Stomach smooth muscle (tissue), 2 donors: ENCODE measurements around the gene LRRC4C.

Experiments
- H3K27ac ChIP-seq: one replicate; pipeline ENCODE4 v1.7.0; 2013; ENCODE audit warnings: mild to moderate bottlenecking, low read length, inconsistent platforms
- H3K27me3 ChIP-seq, 2 donors: one replicate each; pipeline ENCODE4 v1.7.0; 2013; ENCODE audit warnings: low read length in 2 of 2; ENCODE audit not compliant: insufficient read depth in 2 of 2, control insufficient read depth in 1 of 2
- H3K36me3 ChIP-seq, 2 donors: one replicate each; pipeline ENCODE4 v1.7.0; 2013; ENCODE audit warnings: low read length in 2 of 2; ENCODE audit not compliant: control insufficient read depth in 2 of 2, insufficient read depth in 2 of 2
- H3K4me1 ChIP-seq: one replicate; pipeline ENCODE4 v1.7.0; 2013; ENCODE audit warnings: low read length; ENCODE audit not compliant: control insufficient read depth, insufficient read depth
- H3K4me3 ChIP-seq, 2 donors: one replicate each; pipeline ENCODE4 v1.7.0; 2013; ENCODE audit warnings: low read length in 2 of 2
- H3K9ac ChIP-seq, 2 donors: one replicate each; pipeline ENCODE4 v1.7.0; 2013; ENCODE audit warnings: low read length in 2 of 2, mild to moderate bottlenecking in 1 of 2
- H3K9me3 ChIP-seq, 2 donors: one replicate each; pipeline ENCODE4 v1.7.0; 2013; ENCODE audit warnings: low read length in 2 of 2; ENCODE audit not compliant: control insufficient read depth in 2 of 2
- donor health status: healthy.
- donor health status: Pancreatic carcinoma.

LRRC4C gene

GRCh38 chr11:40513281-40513680 is 946.2 kb downstream of the LRRC4C start:
- Histone ChIP-seq H3K4me3 (no peak overlapping the region), H3K27ac (no peak overlapping the region), H3K36me3 (no peaks in the 10 kb centered on the region), H3K27me3 (no peaks in the 10 kb centered on the region), H3K4me1 (no peaks in the 10 kb centered on the region), H3K9ac (no peak overlapping the region), H3K9me3 (no peaks in the 10 kb centered on the region)

- H3K4me3 ChIP-seq = no peak overlapping the region
- no peaks in the 10 kb centered on the region for H3K4me1 ChIP-seq
- H3K9me3 ChIP-seq = no peaks in the 10 kb centered on the region
- no peak overlapping the region for H3K9ac ChIP-seq
- H3K27ac ChIP-seq = no peak overlapping the region
- H3K36me3 ChIP-seq = no peaks in the 10 kb centered on the region
- H3K27me3 ChIP-seq = no peaks in the 10 kb centered on the region
Observed at GRCh38 chr11:40508303-40508702, 951.1 kb downstream of the LRRC4C start.

GRCh38 chr11:40506226-40506625 is 953.2 kb downstream of the LRRC4C start:
- Histone ChIP-seq H3K4me1 (no peaks in the 10 kb centered on the region), H3K36me3 (no peaks in the 10 kb centered on the region), H3K9ac (no peak overlapping the region), H3K4me3 (no peak overlapping the region), H3K27me3 (no peaks in the 10 kb centered on the region), H3K27ac (no peak overlapping the region), H3K9me3 (no peaks in the 10 kb centered on the region)

- H3K27me3 ChIP-seq = no peaks in the 10 kb centered on the region
- H3K4me1 ChIP-seq = no peaks in the 10 kb centered on the region
- no peak overlapping the region for H3K4me3 ChIP-seq
- no peak overlapping the region for H3K9ac ChIP-seq
- H3K36me3 ChIP-seq = no peaks in the 10 kb centered on the region
- H3K27ac ChIP-seq = no peak overlapping the region
- no peaks in the 10 kb centered on the region for H3K9me3 ChIP-seq
Observed at GRCh38 chr11:40491341-40491740, 968.1 kb downstream of the LRRC4C start.

- Histone ChIP-seq H3K4me3 (no peak overlapping the region), H3K9me3 (no peaks in the 10 kb centered on the region), H3K4me1 (no peaks in the 10 kb centered on the region), H3K27ac (no peak overlapping the region), H3K27me3 (no peaks in the 10 kb centered on the region), H3K9ac (no peak overlapping the region), H3K36me3 (no peaks in the 10 kb centered on the region)
Observed at GRCh38 chr11:40467771-40468170, 991.7 kb downstream of the LRRC4C start.

- H3K27ac ChIP-seq = no peak overlapping the region
- no peak overlapping the region for H3K9ac ChIP-seq
- H3K27me3 ChIP-seq = no peaks in the 10 kb centered on the region
- no peaks in the 10 kb centered on the region for H3K4me1 ChIP-seq
- no peaks in the 10 kb centered on the region for H3K36me3 ChIP-seq
- H3K4me3 ChIP-seq = no peak overlapping the region
- H3K9me3 ChIP-seq = peaks cover 0 to 3% of the 10 kb centered on the region in 2 donors
Observed at GRCh38 chr11:40445391-40445790, 1014.1 kb downstream of the LRRC4C start.

GRCh38 chr11:40444151-40444550 is 1015.3 kb downstream of the LRRC4C start:
- no peak overlapping the region for H3K9ac ChIP-seq
- H3K4me1 ChIP-seq = no peaks in the 10 kb centered on the region
- H3K27ac ChIP-seq = no peak overlapping the region
- H3K27me3 ChIP-seq = no peaks in the 10 kb centered on the region
- H3K36me3 ChIP-seq = no peaks in the 10 kb centered on the region
- peaks cover 0 to 3% of the 10 kb centered on the region in 2 donors for H3K9me3 ChIP-seq
- no peak overlapping the region for H3K4me3 ChIP-seq

- Histone ChIP-seq H3K4me3 (no peak overlapping the region), H3K9ac (no peak overlapping the region), H3K9me3 (no peaks in the 10 kb centered on the region), H3K36me3 (no peaks in the 10 kb centered on the region), H3K4me1 (no peaks in the 10 kb centered on the region), H3K27ac (no peak overlapping the region), H3K27me3 (no peaks in the 10 kb centered on the region)
Observed at GRCh38 chr11:40435344-40435743, 1024.1 kb downstream of the LRRC4C start.

GRCh38 chr11:40434926-40435325 is 1024.5 kb downstream of the LRRC4C start:
- H3K27ac ChIP-seq = no peak overlapping the region
- no peaks in the 10 kb centered on the region for H3K27me3 ChIP-seq
- H3K4me3 ChIP-seq = no peak overlapping the region
- H3K4me1 ChIP-seq = no peaks in the 10 kb centered on the region
- no peak overlapping the region for H3K9ac ChIP-seq
- H3K9me3 ChIP-seq = no peaks in the 10 kb centered on the region
- no peaks in the 10 kb centered on the region for H3K36me3 ChIP-seq

GRCh38 chr11:40432358-40432757 is 1027.1 kb downstream of the LRRC4C start:
- Histone ChIP-seq H3K27ac (no peak overlapping the region), H3K36me3 (no peaks in the 10 kb centered on the region), H3K4me1 (no peaks in the 10 kb centered on the region), H3K9me3 (no peaks in the 10 kb centered on the region), H3K4me3 (no peak overlapping the region), H3K27me3 (no peaks in the 10 kb centered on the region), H3K9ac (no peak overlapping the region)

GRCh38 chr11:40425168-40425567 is 1034.3 kb downstream of the LRRC4C start:
- H3K4me1 ChIP-seq = no peaks in the 10 kb centered on the region
- no peaks in the 10 kb centered on the region for H3K27me3 ChIP-seq
- H3K27ac ChIP-seq = no peak overlapping the region

More at GRCh38 chr11:40425168-40425567, 1034.3 kb downstream of the LRRC4C start:
- H3K9me3 ChIP-seq = no peaks in the 10 kb centered on the region
- H3K4me3 ChIP-seq = no peak overlapping the region
- H3K36me3 ChIP-seq = no peaks in the 10 kb centered on the region
- no peak overlapping the region for H3K9ac ChIP-seq
